Fibroblast of mammary gland (primary cell): ENCODE results near the gene INPP5A.
"Not testable (repeated sequence)": the region's sequence is repeated elsewhere in the genome, so short reads cannot be mapped to it uniquely, and the experiment has no call there.

Experiments used
- DNase-seq: peaks from one replicate; pipeline ENCODE4 v3.0.0-alpha.2; 2010; ENCODE audit warnings: low read depth
- H3K4me3 ChIP-seq: 2 replicates; pipeline ENCODE4 v1.5.1; 2011; ENCODE audit warnings: low read depth, mild to moderate bottlenecking, low read length, moderate library complexity; ENCODE audit not compliant: control insufficient read depth
- CTCF ChIP-seq: conservative IDR thresholded peaks from 2 replicates; pipeline ENCODE4 v1.5.1; 2011; ENCODE audit warnings: low read depth, low read length, inconsistent platforms; ENCODE audit not compliant: control insufficient read depth, insufficient read depth

The INPP5A gene

GRCh38 chr10:132596742-132597279 is 59.2 kb downstream of the INPP5A start:
- no peak overlapping the region for H3K4me3 ChIP-seq
- no peak for TF ChIP-seq CTCF
- no peak for DNase-seq

DNA sequence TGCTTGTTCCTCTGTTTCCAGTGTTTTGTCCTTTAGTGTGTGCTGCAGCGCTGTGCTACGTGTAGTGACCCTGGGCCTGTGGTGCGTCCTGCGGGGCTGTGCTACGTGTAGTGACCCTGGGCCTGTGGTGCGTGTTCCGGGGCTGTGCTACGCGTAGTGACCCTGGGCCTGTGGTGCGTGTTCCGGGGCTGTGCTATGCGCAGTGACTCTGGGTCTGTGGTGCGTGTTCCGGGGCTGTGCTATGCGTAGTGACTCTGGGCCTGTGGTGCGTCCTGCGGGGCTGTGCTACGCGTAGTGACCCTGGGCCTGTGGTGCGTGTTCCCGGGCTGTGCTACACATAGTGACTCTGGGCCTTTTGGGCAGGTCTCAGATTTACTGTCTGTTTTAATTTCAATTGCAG is 60.1 kb downstream of the INPP5A start:
- TF ChIP-seq CTCF: no peak
- no peak for DNase-seq
- no peak overlapping the region for H3K4me3 ChIP-seq

GRCh38 chr10:132599023-132599618 is 61.5 kb downstream of the INPP5A start:
- DNase-seq, H3K4me3 ChIP-seq: not testable (repeated sequence)

- TF ChIP-seq CTCF: no peak
- H3K4me3 ChIP-seq: no peak overlapping the region
- no peak for DNase-seq
Measured at GRCh38 chr10:132599732-132600131, 62.1 kb downstream of the INPP5A start.

- TF ChIP-seq CTCF: no peak
- no peak for DNase-seq
- no peak overlapping the region for H3K4me3 ChIP-seq
Measured at GRCh38 chr10:132600416-132600815, 62.8 kb downstream of the INPP5A start.

GRCh38 chr10:132601567-132601966 is 64.0 kb downstream of the INPP5A start:
- no peak for DNase-seq
- no peak for TF ChIP-seq CTCF
- no peak overlapping the region for H3K4me3 ChIP-seq

DNA sequence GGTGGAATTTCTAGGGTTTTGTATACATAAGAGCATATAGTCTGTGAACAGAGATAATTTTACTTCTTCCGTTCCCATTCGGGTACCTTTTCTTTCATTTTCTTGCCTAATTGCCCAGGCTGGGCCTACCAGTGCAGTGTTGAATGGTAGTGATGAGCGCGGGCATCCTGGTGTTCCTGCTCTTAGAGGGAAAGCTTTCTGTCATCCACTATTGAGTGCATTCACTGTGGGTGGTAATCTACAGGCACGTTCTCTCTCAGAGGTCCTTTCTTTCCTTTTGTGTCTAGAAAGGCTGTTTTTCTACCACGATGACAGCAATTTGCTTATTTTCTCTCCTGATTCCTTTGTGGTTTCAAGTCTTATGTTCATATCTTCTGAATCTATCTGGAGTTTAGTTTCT is 65.0 kb downstream of the INPP5A start:
- H3K4me3 ChIP-seq: no peak overlapping the region
- no peak for TF ChIP-seq CTCF
- DNase-seq: no peak
